ENCODE measurements around the gene TRAF7.

Gene TRAF7

DNA sequence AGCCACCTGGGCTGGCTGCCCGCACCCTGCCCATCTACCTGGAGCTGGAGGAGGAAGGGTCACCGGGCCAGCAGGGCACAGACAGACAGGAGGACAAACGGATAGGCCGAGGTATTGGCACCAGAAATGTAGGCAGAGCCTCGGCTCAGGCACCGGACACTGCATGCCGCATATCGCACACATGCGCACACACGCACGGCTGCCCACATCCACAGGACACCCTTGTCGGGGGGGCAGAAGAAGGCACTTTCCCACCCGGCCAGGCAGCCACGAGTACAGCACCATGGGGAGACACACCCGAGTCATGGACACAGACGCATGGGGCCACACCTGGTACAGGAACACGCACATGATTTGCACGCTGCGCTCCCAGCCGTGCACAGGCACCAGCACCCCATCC is 26.4 kb downstream of the TRAF7 start:
- Mint-ChIP-seq H3K9me3 (no peaks in the 10 kb centered on the region), H3K4me1 (peaks cover 0 to 7% of the 10 kb centered on the region in 2 donors), H3K27me3 (peaks cover 0 to 5% of the 10 kb centered on the region in 2 donors), H3K27ac (no peak overlapping the region), H3K36me3 (peaks cover 10 to 16% of the 10 kb centered on the region in 2 donors), H3K4me3 (no peak overlapping the region)
- ATAC-seq (replicated peaks) (no peak), DNase-seq (no peak)

DNA sequence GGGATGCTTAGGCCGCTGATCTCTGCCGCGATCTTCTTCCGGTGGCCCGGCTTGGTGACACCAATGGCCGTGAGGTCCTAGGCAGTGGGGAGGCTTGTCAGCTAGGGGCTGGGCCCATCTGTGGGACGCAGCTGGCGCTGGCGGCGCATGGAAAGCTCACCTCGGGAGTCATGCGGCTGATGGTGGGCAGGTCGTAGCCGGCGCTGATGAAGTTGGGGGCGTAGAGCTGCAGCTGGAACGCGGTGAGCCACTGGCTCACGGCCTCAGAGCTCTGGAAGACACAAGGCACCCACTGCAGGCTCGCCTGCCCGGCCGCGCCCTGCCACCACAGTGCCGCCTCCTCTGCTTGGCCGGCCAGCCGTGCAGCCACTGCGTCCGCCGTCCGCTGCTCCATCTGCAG is 28.1 kb downstream of the TRAF7 start:
- Mint-ChIP-seq H3K4me3 (no peak overlapping the region), H3K36me3 (peaks cover 5 to 8% of the 10 kb centered on the region in 2 donors), H3K27ac (no peak overlapping the region), H3K4me1 (peaks cover 0 to 5% of the 10 kb centered on the region in 2 donors), H3K9me3 (no peaks in the 10 kb centered on the region), H3K27me3 (peaks cover 0 to 5% of the 10 kb centered on the region in 2 donors)
- DNase-seq (no peak), ATAC-seq (replicated peaks) (peak in 1 of 2 donors; percentile 15)

DNA sequence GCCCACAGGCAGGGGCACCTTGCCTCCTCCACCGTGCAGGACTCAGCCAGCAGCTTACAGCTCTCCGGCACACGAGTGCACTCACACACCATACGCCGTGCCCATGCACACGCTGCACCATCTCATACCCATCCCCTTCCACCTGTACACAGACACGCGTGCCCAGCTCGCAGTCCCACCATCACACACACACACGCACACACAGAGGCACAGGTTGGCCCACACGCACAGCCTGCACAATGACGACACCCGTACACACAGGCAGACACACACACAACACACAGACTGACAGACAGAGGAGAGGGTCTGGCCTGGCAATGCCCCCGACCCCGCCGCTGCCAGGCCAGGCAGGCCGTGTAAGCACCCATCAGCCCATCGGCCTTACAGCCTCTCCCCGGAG is 28.8 kb downstream of the TRAF7 start:
- H3K27me3 Mint-ChIP-seq, result peaks cover 0 to 3% of the 10 kb centered on the region in 2 donors
- H3K4me1 Mint-ChIP-seq, result peaks cover 0 to 5% of the 10 kb centered on the region in 2 donors
- DNase-seq (no peak), ATAC-seq (replicated peaks) (no peak)
- no peak overlapping the region for H3K27ac Mint-ChIP-seq
- peaks cover 5 to 7% of the 10 kb centered on the region in 2 donors for H3K36me3 Mint-ChIP-seq
- no peak overlapping the region for H3K4me3 Mint-ChIP-seq
- H3K9me3 Mint-ChIP-seq, result no peaks in the 10 kb centered on the region

DNA sequence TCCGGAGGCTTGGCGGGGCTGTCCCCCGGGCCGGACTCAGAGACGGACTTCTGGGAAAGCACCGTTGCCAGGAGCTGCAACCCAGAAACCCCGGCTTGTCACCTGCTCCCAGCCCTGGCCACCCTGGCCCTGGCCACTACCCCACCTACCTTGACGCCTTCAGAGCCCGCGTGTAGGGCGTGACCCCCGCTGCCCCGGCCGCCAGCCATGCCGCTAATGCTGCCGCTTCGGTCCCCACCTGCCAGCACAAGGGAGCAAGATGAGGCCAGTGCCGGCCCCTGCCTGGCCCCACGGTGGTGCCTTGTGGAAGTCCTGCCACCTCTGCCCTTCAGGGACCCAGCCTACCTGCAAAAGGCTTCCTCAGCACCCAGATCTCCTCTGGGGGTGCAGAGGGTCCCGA is 29.4 kb downstream of the TRAF7 start:
- H3K9me3 Mint-ChIP-seq, result no peaks in the 10 kb centered on the region
- peaks cover 0 to 5% of the 10 kb centered on the region in 2 donors for H3K4me1 Mint-ChIP-seq
- peaks cover 5% of the 10 kb centered on the region in 2 donors for H3K36me3 Mint-ChIP-seq
- DNase-seq (no peak), ATAC-seq (replicated peaks) (no peak)
- H3K27me3 Mint-ChIP-seq, result no peaks in the 10 kb centered on the region
- H3K4me3 Mint-ChIP-seq, result no peak overlapping the region
- no peak overlapping the region for H3K27ac Mint-ChIP-seq

DNA sequence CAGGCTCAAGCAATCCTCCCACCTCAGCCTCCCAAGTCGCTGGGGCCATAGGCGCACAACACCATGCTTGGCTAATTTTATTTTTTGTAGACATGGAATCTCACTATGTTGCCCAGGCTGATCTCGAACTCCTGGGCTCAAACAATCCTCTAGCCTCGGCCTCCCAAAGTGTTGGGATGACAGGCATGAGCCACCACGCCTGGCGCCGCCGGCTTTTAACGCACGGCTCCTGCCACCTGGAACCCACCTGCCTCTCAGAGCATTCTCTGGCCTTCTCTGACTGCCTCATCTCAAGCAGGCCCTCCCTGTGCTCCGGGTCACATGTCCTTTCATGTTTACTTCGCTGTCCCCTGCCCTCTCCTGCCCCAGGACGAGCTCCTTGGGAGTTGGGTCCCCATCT is 30.5 kb downstream of the TRAF7 start:
- no peak for DNase-seq
- Mint-ChIP-seq H3K4me1 (peaks cover 0 to 5% of the 10 kb centered on the region in 2 donors), H3K27ac (no peak overlapping the region), H3K36me3 (peaks cover 5% of the 10 kb centered on the region in 2 donors), H3K4me3 (no peak overlapping the region), H3K27me3 (no peaks in the 10 kb centered on the region), H3K9me3 (no peaks in the 10 kb centered on the region)
- no peak for ATAC-seq (replicated peaks)

DNA sequence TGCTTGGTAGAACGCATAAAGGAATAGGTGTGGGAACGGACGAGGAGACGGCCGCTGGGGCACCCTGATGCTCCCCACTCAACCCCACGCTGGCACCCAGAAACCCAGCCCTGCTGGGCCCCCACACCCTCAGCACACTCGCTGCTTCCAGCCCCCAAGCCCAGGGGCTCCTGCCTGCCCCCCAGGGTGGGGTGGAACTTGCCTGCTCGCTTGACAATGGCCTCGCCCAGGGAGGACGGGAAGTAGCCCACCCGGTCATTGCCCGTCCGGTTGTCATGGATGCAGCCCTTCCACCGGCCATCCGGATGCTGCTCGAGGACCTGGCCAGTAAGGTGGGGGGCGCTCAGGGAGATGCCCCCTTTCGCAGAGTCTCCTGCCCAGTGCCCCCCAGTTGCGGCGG is 30.9 kb downstream of the TRAF7 start:
- ATAC-seq (replicated peaks), result no peak
- Mint-ChIP-seq H3K9me3 (no peaks in the 10 kb centered on the region), H3K27me3 (peaks cover 0 to under 1% of the 10 kb centered on the region in 2 donors), H3K27ac (no peak overlapping the region), H3K36me3 (peaks cover 5% of the 10 kb centered on the region in 2 donors), H3K4me1 (peaks cover 0 to 5% of the 10 kb centered on the region in 2 donors), H3K4me3 (no peak overlapping the region)
- DNase-seq, result no peak

DNA sequence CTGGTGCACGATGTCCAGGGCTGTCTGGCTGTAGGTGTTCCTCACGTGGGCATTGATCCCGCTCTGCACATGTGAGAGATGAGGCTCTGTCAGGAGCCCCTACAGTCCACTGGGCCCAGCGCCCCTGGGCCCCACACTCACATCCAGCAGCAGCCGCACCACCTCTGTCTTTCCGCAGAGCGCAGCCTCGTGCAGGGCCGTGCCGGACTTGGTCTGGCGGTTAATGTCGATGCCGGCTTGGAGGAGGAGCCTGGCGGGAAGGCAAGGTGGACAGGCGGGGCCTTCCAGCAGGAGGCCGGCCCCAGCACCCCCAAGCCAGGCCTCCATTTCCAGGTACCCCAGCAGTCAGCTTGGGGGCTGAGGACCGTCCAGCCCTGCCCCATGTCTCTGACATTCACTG is 31.6 kb downstream of the TRAF7 start:
- H3K36me3 Mint-ChIP-seq, result peaks cover 1 to 3% of the 10 kb centered on the region in 2 donors
- no peaks in the 10 kb centered on the region for H3K9me3 Mint-ChIP-seq
- ATAC-seq (replicated peaks) (no peak), DNase-seq (no peak)
- H3K27ac Mint-ChIP-seq, result no peak overlapping the region
- H3K4me1 Mint-ChIP-seq, result peaks cover 0 to 5% of the 10 kb centered on the region in 2 donors
- H3K27me3 Mint-ChIP-seq, result peaks cover 1 to 5% of the 10 kb centered on the region in 2 donors
- no peak overlapping the region for H3K4me3 Mint-ChIP-seq

DNA sequence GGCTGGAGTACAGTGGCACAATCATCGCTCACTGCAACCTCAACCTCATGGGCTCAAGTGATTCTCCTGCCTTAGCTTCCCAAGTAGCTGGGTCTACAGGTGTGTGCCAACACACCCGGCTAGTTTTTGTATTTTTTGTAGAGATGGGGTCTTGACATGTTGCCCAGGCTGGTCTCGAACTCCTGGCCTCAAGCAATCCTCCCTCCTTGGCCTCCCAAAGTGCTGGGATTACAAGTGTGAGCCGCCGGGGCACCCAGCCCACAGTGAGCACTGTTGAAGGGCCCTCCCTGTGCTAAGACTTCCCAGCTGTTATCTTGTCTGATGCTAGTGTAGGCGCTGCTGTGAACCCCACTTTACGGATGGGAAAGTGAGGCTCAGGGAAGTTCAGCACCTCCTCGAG is 32.8 kb downstream of the TRAF7 start:
- no peak overlapping the region for H3K4me3 Mint-ChIP-seq
- H3K36me3 Mint-ChIP-seq, result no peaks in the 10 kb centered on the region
- DNase-seq (no peak), ATAC-seq (replicated peaks) (no peak)
- no peaks in the 10 kb centered on the region for H3K9me3 Mint-ChIP-seq
- H3K4me1 Mint-ChIP-seq, result peaks cover 0 to 3% of the 10 kb centered on the region in 2 donors
- peak overlapping the region; percentile 31 for H3K27ac Mint-ChIP-seq
- peaks cover 12 to 13% of the 10 kb centered on the region in 2 donors for H3K27me3 Mint-ChIP-seq

DNA sequence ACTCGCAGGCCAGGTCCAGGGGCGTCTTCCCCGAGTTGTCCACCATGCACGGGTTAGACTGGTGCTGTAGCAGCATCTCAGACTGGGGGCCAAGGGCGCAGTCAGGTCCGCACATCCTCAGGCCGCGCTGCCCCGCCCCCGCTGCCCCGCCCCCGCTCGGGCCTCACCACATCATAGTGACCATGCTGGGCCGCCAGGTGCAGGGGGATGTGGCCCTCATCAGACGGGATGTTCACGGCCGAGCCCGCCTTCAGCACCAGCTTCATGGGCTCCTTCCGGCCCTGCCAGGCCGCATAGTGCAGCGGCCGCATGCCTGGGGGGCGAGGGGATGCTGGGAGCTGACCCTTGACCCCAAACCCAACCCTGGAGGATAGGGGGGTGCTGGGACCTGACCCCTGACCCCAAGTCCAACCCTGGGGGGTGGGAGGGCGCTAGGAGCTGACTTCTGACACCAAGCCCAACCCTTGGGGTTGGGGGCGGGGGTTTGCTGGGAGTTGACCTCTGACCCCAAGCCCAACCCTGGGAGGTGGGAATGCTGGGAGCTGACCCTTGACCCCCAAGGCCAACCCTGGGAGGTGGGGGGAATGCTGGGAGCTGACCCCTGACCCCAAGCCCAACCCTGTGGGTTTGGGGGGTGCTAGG is 33.8 kb downstream of the TRAF7 start:
- Mint-ChIP-seq H3K4me1 (peaks cover under 1 to 1% of the 10 kb centered on the region in 2 donors), H3K27ac (no peak overlapping the region), H3K27me3 (peaks cover 20 to 23% of the 10 kb centered on the region in 2 donors), H3K9me3 (no peaks in the 10 kb centered on the region), H3K36me3 (no peaks in the 10 kb centered on the region), H3K4me3 (no peak overlapping the region)
- DNase-seq, result no peak
- no peak for ATAC-seq (replicated peaks)

DNA sequence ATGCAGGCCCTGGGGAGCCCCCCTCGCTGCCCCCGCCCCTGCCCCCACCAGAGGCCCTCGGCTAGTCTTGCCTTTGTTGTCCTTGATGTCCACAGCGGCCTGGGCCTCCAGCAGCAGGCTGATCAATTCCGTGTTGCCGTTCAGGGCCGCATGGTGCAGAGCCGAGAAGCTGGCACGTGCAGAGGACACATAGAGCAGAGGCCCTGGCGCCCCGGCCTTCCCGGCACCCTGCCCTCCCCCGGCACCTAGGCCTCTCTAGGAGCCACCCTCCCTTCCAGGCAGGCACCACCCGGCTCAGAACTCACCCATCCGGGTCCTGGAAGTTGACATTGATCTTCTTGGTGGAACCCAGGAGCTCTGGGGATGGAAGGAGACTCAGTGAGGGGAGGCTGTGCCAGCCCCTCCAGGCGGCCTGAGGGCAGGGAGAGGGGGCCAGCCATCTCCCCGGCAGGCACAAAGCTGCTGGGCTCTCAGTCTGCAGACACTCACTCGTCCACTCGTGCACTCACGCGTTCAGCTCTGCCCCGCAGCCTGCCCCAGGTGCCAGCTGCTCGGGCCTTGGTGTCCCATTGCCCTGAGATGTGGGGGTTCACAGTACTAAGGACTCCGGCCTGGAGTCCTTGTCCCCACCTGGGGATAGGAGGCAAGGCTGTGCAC is 34.5 kb downstream of the TRAF7 start:
- DNase-seq, result no peak
- Mint-ChIP-seq H3K27ac (no peak overlapping the region), H3K4me3 (no peak overlapping the region), H3K36me3 (no peaks in the 10 kb centered on the region), H3K9me3 (no peaks in the 10 kb centered on the region), H3K4me1 (peaks cover 4 to 8% of the 10 kb centered on the region in 2 donors), H3K27me3 (peaks cover 26 to 31% of the 10 kb centered on the region in 2 donors)
- no peak for ATAC-seq (replicated peaks)

DNA sequence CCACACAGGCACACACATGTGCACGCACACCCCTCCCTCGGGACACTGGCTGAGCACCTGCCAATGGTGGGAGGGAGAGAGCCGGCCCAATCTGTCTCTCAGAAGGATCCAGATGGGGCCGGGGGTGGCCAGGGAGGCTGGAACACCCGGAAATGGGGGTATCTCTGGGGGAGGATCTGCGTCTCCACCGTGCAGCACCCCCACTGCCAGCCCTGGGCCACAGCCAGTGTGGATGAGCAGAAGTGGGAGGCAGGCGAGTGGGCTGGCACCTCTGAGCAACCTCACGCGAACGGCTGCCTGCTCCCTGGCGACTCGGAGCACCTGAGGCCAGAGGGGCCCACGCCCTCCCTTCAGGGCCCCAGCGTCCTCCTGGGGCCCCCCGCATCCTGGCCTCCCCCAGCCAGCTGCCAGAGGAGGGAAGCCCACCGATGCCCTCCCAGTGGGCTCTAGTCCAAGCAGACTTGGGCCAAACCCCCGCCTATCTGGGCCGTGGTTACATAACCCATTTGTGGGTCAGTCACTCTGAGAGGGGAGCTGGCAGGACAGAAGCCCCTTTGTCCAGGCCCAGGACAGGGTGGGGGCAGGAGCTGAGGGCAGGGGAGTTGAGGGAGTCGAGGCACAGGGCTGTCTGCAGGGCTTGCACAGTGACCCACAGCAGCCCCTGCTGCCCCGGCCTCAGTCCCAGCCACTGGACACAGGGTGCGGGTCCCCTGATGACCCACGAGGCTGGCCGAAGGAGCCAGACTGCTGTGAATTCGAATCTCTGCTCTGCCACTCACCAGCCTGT is 35.3 kb downstream of the TRAF7 start:
- no peak overlapping the region for H3K4me3 Mint-ChIP-seq
- peaks cover 28 to 38% of the 10 kb centered on the region in 2 donors for H3K27me3 Mint-ChIP-seq
- H3K27ac Mint-ChIP-seq, result no peak overlapping the region
- DNase-seq (no peak), ATAC-seq (replicated peaks) (no peak)
- H3K4me1 Mint-ChIP-seq, result peaks cover 6 to 15% of the 10 kb centered on the region in 2 donors
- H3K9me3 Mint-ChIP-seq, result no peaks in the 10 kb centered on the region
- no peaks in the 10 kb centered on the region for H3K36me3 Mint-ChIP-seq

DNA sequence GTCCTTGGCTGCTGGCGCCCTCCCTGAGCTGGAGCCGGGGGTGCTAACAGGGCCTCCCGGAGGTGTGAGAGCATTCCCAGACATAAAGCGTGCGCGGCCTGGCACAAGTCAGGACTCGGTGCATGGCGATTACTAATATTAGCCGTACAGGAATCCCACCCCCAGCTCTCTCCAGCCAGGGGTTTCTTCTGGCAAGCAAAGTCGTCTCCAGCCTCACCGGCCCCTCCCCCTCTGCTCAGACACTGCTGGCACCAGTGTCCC is 35.8 kb downstream of the TRAF7 start:
- Mint-ChIP-seq H3K27me3 (peaks cover 28 to 38% of the 10 kb centered on the region in 2 donors), H3K4me3 (no peak overlapping the region), H3K4me1 (peaks cover 6 to 15% of the 10 kb centered on the region in 2 donors), H3K27ac (no peak overlapping the region), H3K9me3 (no peaks in the 10 kb centered on the region), H3K36me3 (no peaks in the 10 kb centered on the region)
- DNase-seq (no peak), ATAC-seq (replicated peaks) (no peak)

DNA sequence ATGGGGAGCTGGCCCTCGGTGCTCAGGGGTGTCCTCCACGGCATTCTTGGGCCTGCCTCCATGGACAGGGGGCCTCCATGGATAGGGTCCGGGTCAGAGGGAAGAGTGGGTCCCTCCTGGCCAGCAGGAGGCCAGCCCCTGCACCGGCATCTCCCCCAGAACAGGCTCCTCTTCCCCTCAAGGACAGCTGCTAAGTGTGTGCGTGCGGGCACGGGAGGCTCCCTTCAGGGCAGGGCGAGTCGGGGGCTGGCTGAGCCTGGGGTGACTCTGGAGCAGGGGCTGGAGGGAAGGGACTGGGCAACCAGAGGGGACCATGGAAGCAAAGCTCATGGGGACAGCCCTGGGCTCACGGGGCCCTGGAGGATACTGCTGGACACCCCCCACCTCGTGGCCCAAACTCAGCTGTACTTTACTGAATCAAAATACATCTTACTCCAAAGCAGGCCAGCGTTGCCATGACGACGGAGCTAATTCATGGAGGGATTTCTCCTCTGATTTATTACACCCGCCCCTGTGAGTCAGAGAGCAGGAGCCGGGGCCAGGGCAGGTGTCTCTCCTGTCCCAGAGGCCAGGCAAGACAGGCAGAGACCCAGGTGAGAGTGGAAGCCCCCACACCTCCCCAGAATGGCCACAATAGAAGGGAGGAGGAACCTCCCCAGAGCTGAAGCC is 38.7 kb downstream of the TRAF7 start:
- peaks cover 47 to 59% of the 10 kb centered on the region in 2 donors for H3K27me3 Mint-ChIP-seq
- no peak overlapping the region for H3K4me3 Mint-ChIP-seq
- no peak overlapping the region for H3K27ac Mint-ChIP-seq
- peaks cover 6 to 20% of the 10 kb centered on the region in 2 donors for H3K4me1 Mint-ChIP-seq
- H3K9me3 Mint-ChIP-seq, result no peaks in the 10 kb centered on the region
- ATAC-seq (replicated peaks) (no peak), DNase-seq (no peak)
- no peaks in the 10 kb centered on the region for H3K36me3 Mint-ChIP-seq

DNA sequence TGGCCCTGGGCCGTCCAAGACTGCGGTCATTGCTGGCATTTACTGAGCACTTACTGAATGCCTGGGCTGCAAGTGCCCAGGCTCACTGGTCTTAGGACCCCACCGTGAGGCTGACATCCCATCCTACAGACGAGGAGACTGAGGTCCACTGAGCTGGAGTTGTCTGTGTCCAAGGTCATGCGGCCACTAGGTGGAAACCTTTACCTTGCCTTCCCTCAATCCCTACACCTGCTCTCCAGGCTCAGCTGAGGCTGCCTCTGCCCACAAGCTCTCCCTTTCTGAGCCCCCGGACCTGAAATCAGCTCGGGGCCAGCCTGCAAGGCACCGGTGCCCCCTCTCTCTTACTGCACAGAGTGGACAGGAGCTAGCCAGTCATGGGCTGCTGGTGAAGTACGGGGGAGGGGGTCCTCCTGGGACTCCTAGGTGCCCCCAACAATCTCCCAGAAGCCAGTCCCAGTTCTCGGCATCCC is 39.3 kb downstream of the TRAF7 start:
- H3K27ac Mint-ChIP-seq, result no peak overlapping the region
- peaks cover 6 to 20% of the 10 kb centered on the region in 2 donors for H3K4me1 Mint-ChIP-seq
- ATAC-seq (replicated peaks) (peak; percentile 72 to 73), DNase-seq (peak; percentile 24)
- peak overlapping the region in 1 of 2 donors; percentile 26 for H3K4me3 Mint-ChIP-seq
- H3K36me3 Mint-ChIP-seq, result no peaks in the 10 kb centered on the region
- H3K9me3 Mint-ChIP-seq, result no peaks in the 10 kb centered on the region
- H3K27me3 Mint-ChIP-seq, result peaks cover 48 to 63% of the 10 kb centered on the region in 2 donors

Measured in stimulated activated naive B cell treated with anti-CD40 and anti-IgM and Interleukin-4, amounts not matched to agents 10 μg/mL and 1 μg/mL and 100 μg/mL, for 72 hours (primary cell).